ENCODE results near the gene RPTOR. TPM values are rescaled to one million over a fixed set of nuclear protein-coding genes. Genes with fewer than 3 reads are reported as not detected.

Gene RPTOR
- total and polyA plus RNA-seq, 12 donors = 7.9 to 30.3 (median 25.6) TPM

DNA sequence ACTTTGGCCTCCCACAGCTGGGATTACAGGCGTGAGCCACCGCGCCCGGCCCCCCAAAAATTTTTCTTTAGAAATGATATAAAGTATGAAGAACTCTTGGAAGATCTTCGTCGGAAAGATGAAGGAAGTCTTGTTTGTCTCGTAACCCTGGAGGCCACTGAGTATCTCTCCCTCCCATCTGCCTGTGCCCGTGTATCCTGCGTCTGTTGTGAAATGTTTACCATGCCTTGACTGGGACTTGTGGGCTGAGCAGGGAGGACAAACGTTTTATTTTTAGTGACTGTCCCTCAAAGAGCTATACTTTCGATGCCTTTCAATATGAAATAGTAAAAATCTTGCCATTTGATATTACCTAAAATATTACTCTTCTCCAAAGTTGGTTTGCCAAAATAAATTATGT, 121.2 kb downstream of the RPTOR start:
- DNase-seq (no peak), ATAC-seq (no peak)
- Histone ChIP-seq H3K4me3 (no peak overlapping the region), H3K27me3 (no peaks in the 10 kb centered on the region), H3K36me3 (no peaks in the 10 kb centered on the region), H3K9me3 (no peaks in the 10 kb centered on the region), H3K27ac (no peak overlapping the region), H3K4me1 (peaks cover 0 to 21% (median 6%) of the 10 kb centered on the region in 9 donors)
- intact Hi-C loops (cut with DNase I) = no loop called here
- TF ChIP-seq, protein P1, sequence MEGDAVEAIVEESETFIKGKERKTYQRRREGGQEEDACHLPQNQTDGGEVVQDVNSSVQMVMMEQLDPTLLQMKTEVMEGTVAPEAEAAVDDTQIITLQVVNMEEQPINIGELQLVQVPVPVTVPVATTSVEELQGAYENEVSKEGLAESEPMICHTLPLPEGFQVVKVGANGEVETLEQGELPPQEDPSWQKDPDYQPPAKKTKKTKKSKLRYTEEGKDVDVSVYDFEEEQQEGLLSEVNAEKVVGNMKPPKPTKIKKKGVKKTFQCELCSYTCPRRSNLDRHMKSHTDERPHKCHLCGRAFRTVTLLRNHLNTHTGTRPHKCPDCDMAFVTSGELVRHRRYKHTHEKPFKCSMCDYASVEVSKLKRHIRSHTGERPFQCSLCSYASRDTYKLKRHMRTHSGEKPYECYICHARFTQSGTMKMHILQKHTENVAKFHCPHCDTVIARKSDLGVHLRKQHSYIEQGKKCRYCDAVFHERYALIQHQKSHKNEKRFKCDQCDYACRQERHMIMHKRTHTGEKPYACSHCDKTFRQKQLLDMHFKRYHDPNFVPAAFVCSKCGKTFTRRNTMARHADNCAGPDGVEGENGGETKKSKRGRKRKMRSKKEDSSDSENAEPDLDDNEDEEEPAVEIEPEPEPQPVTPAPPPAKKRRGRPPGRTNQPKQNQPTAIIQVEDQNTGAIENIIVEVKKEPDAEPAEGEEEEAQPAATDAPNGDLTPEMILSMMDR (IDR thresholded peaks at IDR 0.05) = no peak
- 88 to 90% methylated on average over 11 of the region's 11 CpGs for WGBS, 2 donors

DNA sequence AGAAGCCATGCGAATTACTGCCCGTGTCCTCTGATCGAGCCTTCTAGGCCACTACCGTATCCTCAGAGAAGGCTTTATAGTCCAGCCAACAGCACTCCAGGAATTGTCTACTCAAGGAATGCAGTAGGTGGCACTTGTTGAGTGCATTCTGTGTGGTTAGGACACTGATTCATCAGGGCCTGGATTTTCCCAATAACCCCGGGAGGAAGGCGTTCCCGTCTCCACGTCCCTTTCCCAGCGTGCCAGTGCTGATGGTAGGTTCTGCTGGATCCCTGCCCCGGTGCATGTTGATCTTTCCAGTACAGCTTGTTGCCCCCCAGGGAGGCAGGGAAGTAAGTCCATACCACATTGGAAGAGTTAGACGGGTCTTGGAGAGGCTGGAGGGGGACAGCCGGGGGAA, 122.2 kb downstream of the RPTOR start:
- TF ChIP-seq, protein P1 (IDR thresholded peaks at IDR 0.05) = no peak
- H3K9me3 ChIP-seq = no peaks in the 10 kb centered on the region
- H3K27me3 ChIP-seq = no peaks in the 10 kb centered on the region
- peaks cover 0 to 21% (median 6%) of the 10 kb centered on the region in 9 donors for H3K4me1 ChIP-seq
- ATAC-seq (no peak), DNase-seq (no peak)
- intact Hi-C loops (cut with DNase I) = no loop called here
- peaks cover 0 to under 1% (median 0%) of the 10 kb centered on the region in 9 donors for H3K36me3 ChIP-seq
- no peak overlapping the region for H3K4me3 ChIP-seq
- no peak overlapping the region for H3K27ac ChIP-seq
- WGBS, 2 donors = 96 to 97% methylated on average over 12 of the region's 12 CpGs

GRCh38 chr17:80667462-80668277, 123.0 kb downstream of the RPTOR start:
- TF ChIP-seq, protein P1 (IDR thresholded peaks at IDR 0.05) = no peak
- DNase-seq = no peak
- Histone ChIP-seq H3K36me3 (peaks cover 0 to 9% (median 0%) of the 10 kb centered on the region in 9 donors), H3K4me1 (peaks cover 0 to 21% (median 6%) of the 10 kb centered on the region in 9 donors), H3K27me3 (no peaks in the 10 kb centered on the region), H3K4me3 (no peak overlapping the region), H3K9me3 (peaks cover 0 to 4% (median 0%) of the 10 kb centered on the region in 11 donors), H3K27ac (no peak overlapping the region)
- ATAC-seq = no peak
- intact Hi-C loops (cut with DNase I) = no loop called here
- 84 to 87% methylated on average over 12 of the region's 12 CpGs for WGBS, 2 donors

DNA sequence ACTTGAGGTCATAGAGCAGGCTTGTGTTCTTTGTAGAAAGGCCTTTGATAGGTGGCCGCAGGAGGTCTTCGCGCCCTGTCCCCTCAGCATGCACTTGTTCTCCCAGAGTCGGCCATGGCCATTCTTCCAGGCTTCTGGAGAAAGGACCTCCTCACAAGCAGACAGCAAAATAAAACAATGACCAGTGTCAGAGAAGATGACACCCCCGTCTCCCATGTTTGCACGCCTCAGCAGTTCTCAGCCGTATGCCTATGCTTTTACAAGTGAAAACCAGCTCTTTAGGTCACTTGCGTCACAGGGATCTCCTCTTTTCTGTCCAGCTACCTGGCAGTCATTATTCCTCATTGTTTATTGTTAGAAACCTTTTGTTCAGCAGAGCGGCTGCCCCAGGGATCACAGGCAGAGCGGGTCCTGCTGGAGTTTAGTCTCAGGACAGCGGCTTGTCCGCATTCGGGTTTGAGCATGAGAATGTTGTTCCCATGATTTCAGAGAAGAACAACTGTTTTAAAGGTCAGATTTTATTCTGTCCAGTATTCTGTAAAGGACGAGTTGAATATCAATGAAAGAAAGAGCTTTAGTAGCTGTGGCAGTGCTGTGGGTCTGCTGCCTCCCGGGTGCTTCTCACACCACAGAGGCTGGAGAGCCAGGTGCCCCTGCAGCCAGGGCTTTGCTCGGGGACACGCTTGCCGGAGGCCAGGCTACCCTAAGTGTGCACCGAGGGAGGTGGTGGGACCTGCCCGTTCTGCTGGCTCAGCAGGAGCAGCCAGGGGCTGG, 123.9 kb downstream of the RPTOR start:
- Histone ChIP-seq H3K27ac (no peak overlapping the region), H3K4me1 (peaks cover 0 to 25% (median 6%) of the 10 kb centered on the region in 9 donors), H3K36me3 (peaks cover 0 to 9% (median 0%) of the 10 kb centered on the region in 9 donors), H3K9me3 (peaks cover 0 to 4% (median 0%) of the 10 kb centered on the region in 11 donors), H3K4me3 (no peak overlapping the region), H3K27me3 (no peaks in the 10 kb centered on the region)
- TF ChIP-seq, protein P1 (IDR thresholded peaks at IDR 0.05) = no peak
- intact Hi-C loops (cut with DNase I) = no loop called here
- WGBS, 2 donors = 92 to 94% methylated on average over 20 of the region's 20 CpGs
- ATAC-seq (no peak), DNase-seq (no peak)
